Activated T-helper 17 cell treated with anti-CD3 and anti-CD28 coated beads, Interleukin-2, amount 50 U/mL, for 72 hours (primary cell): ENCODE data around the gene DHRS7B. TPM values are rescaled to one million over a fixed set of nuclear protein-coding genes. Genes with fewer than 3 reads are reported as not detected.
"Not testable (repeated sequence)": the region's sequence is repeated elsewhere in the genome, so short reads cannot be mapped to it uniquely, and the experiment has no call there.

ENCODE experiments used
- ATAC-seq: fragments of 150-1000 bp; cut with Tn5 transposase; replicated peaks from 2 replicates; pipeline ENCODE4 v1.10.0; 2021; ENCODE audit warnings: mild to moderate bottlenecking, moderate library complexity
- H3K27ac Mint-ChIP-seq: one replicate; pipeline ENCODE4 v1.8.0; 2022; ENCODE audit warnings: mixed read lengths
- H3K27me3 Mint-ChIP-seq: one replicate; pipeline ENCODE4 v1.8.0; 2022; ENCODE audit warnings: mixed read lengths
- H3K36me3 Mint-ChIP-seq: one replicate; pipeline ENCODE4 v1.8.0; 2022; ENCODE audit warnings: low read depth, mild to moderate bottlenecking, mixed read lengths
- H3K4me1 Mint-ChIP-seq: one replicate; pipeline ENCODE4 v1.8.0; 2022; ENCODE audit warnings: mixed read lengths
- H3K4me3 Mint-ChIP-seq: one replicate; pipeline ENCODE4 v1.8.0; 2022; ENCODE audit warnings: mild to moderate bottlenecking, mixed read lengths
- H3K9me3 Mint-ChIP-seq: one replicate; pipeline ENCODE4 v1.8.0; 2022; ENCODE audit warnings: mixed read lengths
- total RNA-seq, 2 donors: library from RNA; stranded (reverse); gene quantifications; one replicate each; pipeline ENCODE4 v1.2.3, GENCODE V29; 2022

The DHRS7B gene
- total RNA-seq, 2 donors from 2014 or later: 7.3 to 16.9 TPM

GRCh38 chr17:21125862-21126261 is 902 bp upstream of the DHRS7B start:
- no peak for ATAC-seq
- Mint-ChIP-seq H3K9me3 (no peaks in the 10 kb centered on the region), H3K4me3 (peak overlapping the region; percentile 98), H3K27me3 (no peaks in the 10 kb centered on the region), H3K36me3 (peaks cover 6% of the 10 kb centered on the region), H3K27ac (peak overlapping the region; percentile 96), H3K4me1 (peaks cover 15% of the 10 kb centered on the region)

- no peak for ATAC-seq
- H3K36me3 Mint-ChIP-seq: peaks cover 6% of the 10 kb centered on the region
- peaks cover 24% of the 10 kb centered on the region for H3K4me1 Mint-ChIP-seq
- H3K9me3 Mint-ChIP-seq: no peaks in the 10 kb centered on the region
- H3K27me3 Mint-ChIP-seq: no peaks in the 10 kb centered on the region
- H3K27ac Mint-ChIP-seq: peak overlapping the region; percentile 96
- H3K4me3 Mint-ChIP-seq: peak overlapping the region; percentile 98
These were observed 829 bp downstream of the DHRS7B start for GRCh38 chr17:21127509-21128077.

- H3K9me3 Mint-ChIP-seq: no peaks in the 10 kb centered on the region
- peaks cover 24% of the 10 kb centered on the region for H3K4me1 Mint-ChIP-seq
- no peak for ATAC-seq
- no peaks in the 10 kb centered on the region for H3K27me3 Mint-ChIP-seq
- no peak overlapping the region for H3K27ac Mint-ChIP-seq
- peaks cover 6% of the 10 kb centered on the region for H3K36me3 Mint-ChIP-seq
- H3K4me3 Mint-ChIP-seq: no peak overlapping the region
These were observed 2.4 kb downstream of the DHRS7B start for GRCh38 chr17:21129023-21129681.

GRCh38 chr17:21131137-21131536 is 4.4 kb downstream of the DHRS7B start:
- no peak for ATAC-seq
- Mint-ChIP-seq H3K36me3 (peaks cover 6% of the 10 kb centered on the region), H3K4me1 (peaks cover 21% of the 10 kb centered on the region), H3K27me3 (no peaks in the 10 kb centered on the region), H3K4me3 (no peak overlapping the region), H3K9me3 (no peaks in the 10 kb centered on the region), H3K27ac (no peak overlapping the region)

- Mint-ChIP-seq H3K4me1 (peaks cover 14% of the 10 kb centered on the region), H3K27ac (no peak overlapping the region), H3K4me3 (no peak overlapping the region), H3K36me3 (no peaks in the 10 kb centered on the region), H3K27me3 (no peaks in the 10 kb centered on the region), H3K9me3 (no peaks in the 10 kb centered on the region)
- ATAC-seq: no peak
These were observed 5.7 kb downstream of the DHRS7B start for GRCh38 chr17:21132428-21132827.

GRCh38 chr17:21134559-21134958 is 7.8 kb downstream of the DHRS7B start:
- H3K9me3 Mint-ChIP-seq: no peaks in the 10 kb centered on the region
- H3K4me3 Mint-ChIP-seq: no peak overlapping the region
- H3K36me3 Mint-ChIP-seq: no peaks in the 10 kb centered on the region
- H3K4me1 Mint-ChIP-seq: peaks cover 9% of the 10 kb centered on the region
- no peaks in the 10 kb centered on the region for H3K27me3 Mint-ChIP-seq
- ATAC-seq: no peak
- no peak overlapping the region for H3K27ac Mint-ChIP-seq

- no peaks in the 10 kb centered on the region for H3K27me3 Mint-ChIP-seq
- H3K27ac Mint-ChIP-seq: no peak overlapping the region
- no peaks in the 10 kb centered on the region for H3K4me1 Mint-ChIP-seq
- peaks cover under 1% of the 10 kb centered on the region for H3K36me3 Mint-ChIP-seq
- no peaks in the 10 kb centered on the region for H3K9me3 Mint-ChIP-seq
- ATAC-seq: no peak
- no peak overlapping the region for H3K4me3 Mint-ChIP-seq
These were observed 14.1 kb downstream of the DHRS7B start for GRCh38 chr17:21140911-21141310.

GRCh38 chr17:21141331-21141730 is 14.6 kb downstream of the DHRS7B start:
- no peaks in the 10 kb centered on the region for H3K4me1 Mint-ChIP-seq
- H3K27ac Mint-ChIP-seq: no peak overlapping the region

GRCh38 chr17:21142065-21142464 is 15.3 kb downstream of the DHRS7B start:
- H3K27ac Mint-ChIP-seq, H3K4me3 Mint-ChIP-seq, H3K9me3 Mint-ChIP-seq, H3K4me1 Mint-ChIP-seq, ATAC-seq, H3K27me3 Mint-ChIP-seq: not testable (repeated sequence)
- H3K36me3 Mint-ChIP-seq: peaks cover 12% of the 10 kb centered on the region

More at GRCh38 chr17:21141331-21141730, 14.6 kb downstream of the DHRS7B start:
- H3K4me3 Mint-ChIP-seq: no peak overlapping the region
- peaks cover 4% of the 10 kb centered on the region for H3K36me3 Mint-ChIP-seq
- no peaks in the 10 kb centered on the region for H3K9me3 Mint-ChIP-seq
- no peaks in the 10 kb centered on the region for H3K27me3 Mint-ChIP-seq
- no peak for ATAC-seq

- H3K27me3 Mint-ChIP-seq: no peaks in the 10 kb centered on the region
- H3K36me3 Mint-ChIP-seq: peaks cover 14% of the 10 kb centered on the region
- H3K27ac Mint-ChIP-seq: no peak overlapping the region
- no peak for ATAC-seq
- no peaks in the 10 kb centered on the region for H3K9me3 Mint-ChIP-seq
- H3K4me1 Mint-ChIP-seq: no peaks in the 10 kb centered on the region
- H3K4me3 Mint-ChIP-seq: no peak overlapping the region
These were observed 16.9 kb downstream of the DHRS7B start for GRCh38 chr17:21143695-21144094.

- H3K36me3 Mint-ChIP-seq: peaks cover 14% of the 10 kb centered on the region
- not testable (repeated sequence) for H3K9me3 Mint-ChIP-seq, H3K4me1 Mint-ChIP-seq, H3K27ac Mint-ChIP-seq, H3K4me3 Mint-ChIP-seq, ATAC-seq, H3K27me3 Mint-ChIP-seq
These were observed 17.5 kb downstream of the DHRS7B start for GRCh38 chr17:21144299-21144698.

- no peak for ATAC-seq
- no peak overlapping the region for H3K27ac Mint-ChIP-seq
- H3K4me1 Mint-ChIP-seq: no peaks in the 10 kb centered on the region
- peaks cover 14% of the 10 kb centered on the region for H3K36me3 Mint-ChIP-seq
- no peak overlapping the region for H3K4me3 Mint-ChIP-seq
- H3K9me3 Mint-ChIP-seq: no peaks in the 10 kb centered on the region
- H3K27me3 Mint-ChIP-seq: no peaks in the 10 kb centered on the region
These were observed 19.7 kb downstream of the DHRS7B start for GRCh38 chr17:21146362-21147015.

GRCh38 chr17:21149621-21150020 is 22.9 kb downstream of the DHRS7B start:
- peaks cover 14% of the 10 kb centered on the region for H3K36me3 Mint-ChIP-seq
- H3K27me3 Mint-ChIP-seq: no peaks in the 10 kb centered on the region
- H3K9me3 Mint-ChIP-seq: peaks cover 13% of the 10 kb centered on the region
- no peaks in the 10 kb centered on the region for H3K4me1 Mint-ChIP-seq
- ATAC-seq: no peak
- no peak overlapping the region for H3K4me3 Mint-ChIP-seq
- no peak overlapping the region for H3K27ac Mint-ChIP-seq

GRCh38 chr17:21152731-21153130 is 26.0 kb downstream of the DHRS7B start:
- Mint-ChIP-seq H3K4me1 (no peaks in the 10 kb centered on the region), H3K36me3 (no peaks in the 10 kb centered on the region), H3K27me3 (no peaks in the 10 kb centered on the region), H3K9me3 (peaks cover 13% of the 10 kb centered on the region), H3K4me3 (no peak overlapping the region), H3K27ac (no peak overlapping the region)
- ATAC-seq: no peak
